ENCODE measurements around the gene IL31RA. TPM values are rescaled to one million over a fixed set of nuclear protein-coding genes. Genes with fewer than 3 reads are reported as not detected.

The IL31RA gene
- total RNA-seq, 1 donor from 2014 or later = 0.17 TPM

- H3K27ac Mint-ChIP-seq = no peak overlapping the region
- no peak for TF ChIP-seq CTCF (IDR thresholded peaks at IDR 0.05; ENCODE audit: unreplicated experiment)
- H3K9me3 Mint-ChIP-seq (ENCODE audit: low read depth) = no peaks in the 10 kb centered on the region
- no peaks in the 10 kb centered on the region for H3K27me3 Mint-ChIP-seq
- no peak overlapping the region for H3K4me3 Mint-ChIP-seq (ENCODE audit: low read depth)
- no peak for DNase-seq (ENCODE audit: low spot score, unreplicated experiment)
- peaks cover 5% of the 10 kb centered on the region for H3K4me1 Mint-ChIP-seq (ENCODE audit: low read depth)
- H3K36me3 Mint-ChIP-seq (ENCODE audit: insufficient read depth) = no peaks in the 10 kb centered on the region
Measured at GRCh38 chr5:55853041-55853670, 2.0 kb downstream of the IL31RA start.

DNA sequence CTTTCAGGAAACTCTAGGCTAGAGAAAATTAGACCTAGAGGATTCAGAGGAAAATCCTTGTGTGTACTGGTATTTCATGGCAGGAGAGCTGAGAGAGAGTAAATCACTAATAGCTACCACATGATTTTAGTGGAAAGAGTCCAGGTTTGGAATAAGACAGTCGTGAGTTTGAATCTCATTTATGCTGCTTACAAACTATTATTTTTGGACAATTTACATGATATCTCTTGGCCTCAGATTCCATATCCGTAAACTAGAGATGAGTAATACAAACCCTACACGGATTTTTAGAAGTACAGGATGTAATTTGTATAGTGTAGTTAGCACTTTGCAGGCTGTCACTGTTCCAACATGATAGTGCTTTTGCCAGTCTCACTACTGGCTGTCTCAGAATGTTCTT, 2.7 kb downstream of the IL31RA start:
- DNase-seq (ENCODE audit: low spot score, unreplicated experiment) = no peak
- TF ChIP-seq CTCF (IDR thresholded peaks at IDR 0.05; ENCODE audit: unreplicated experiment) = no peak
- H3K4me3 Mint-ChIP-seq (ENCODE audit: low read depth) = no peak overlapping the region
- peaks cover 5% of the 10 kb centered on the region for H3K4me1 Mint-ChIP-seq (ENCODE audit: low read depth)
- no peak overlapping the region for H3K27ac Mint-ChIP-seq
- peaks cover 4% of the 10 kb centered on the region for H3K27me3 Mint-ChIP-seq
- H3K9me3 Mint-ChIP-seq (ENCODE audit: low read depth) = no peaks in the 10 kb centered on the region
- H3K36me3 Mint-ChIP-seq (ENCODE audit: insufficient read depth) = no peaks in the 10 kb centered on the region

GRCh38 chr5:55855509-55855908, 4.4 kb downstream of the IL31RA start:
- Mint-ChIP-seq H3K9me3 (ENCODE audit: low read depth) (no peaks in the 10 kb centered on the region), H3K27me3 (peaks cover 6% of the 10 kb centered on the region), H3K36me3 (ENCODE audit: insufficient read depth) (no peaks in the 10 kb centered on the region), H3K4me1 (ENCODE audit: low read depth) (peaks cover 5% of the 10 kb centered on the region), H3K27ac (no peak overlapping the region), H3K4me3 (ENCODE audit: low read depth) (no peak overlapping the region)
- DNase-seq (ENCODE audit: low spot score, unreplicated experiment) = no peak
- no peak for TF ChIP-seq CTCF (IDR thresholded peaks at IDR 0.05; ENCODE audit: unreplicated experiment)

DNA sequence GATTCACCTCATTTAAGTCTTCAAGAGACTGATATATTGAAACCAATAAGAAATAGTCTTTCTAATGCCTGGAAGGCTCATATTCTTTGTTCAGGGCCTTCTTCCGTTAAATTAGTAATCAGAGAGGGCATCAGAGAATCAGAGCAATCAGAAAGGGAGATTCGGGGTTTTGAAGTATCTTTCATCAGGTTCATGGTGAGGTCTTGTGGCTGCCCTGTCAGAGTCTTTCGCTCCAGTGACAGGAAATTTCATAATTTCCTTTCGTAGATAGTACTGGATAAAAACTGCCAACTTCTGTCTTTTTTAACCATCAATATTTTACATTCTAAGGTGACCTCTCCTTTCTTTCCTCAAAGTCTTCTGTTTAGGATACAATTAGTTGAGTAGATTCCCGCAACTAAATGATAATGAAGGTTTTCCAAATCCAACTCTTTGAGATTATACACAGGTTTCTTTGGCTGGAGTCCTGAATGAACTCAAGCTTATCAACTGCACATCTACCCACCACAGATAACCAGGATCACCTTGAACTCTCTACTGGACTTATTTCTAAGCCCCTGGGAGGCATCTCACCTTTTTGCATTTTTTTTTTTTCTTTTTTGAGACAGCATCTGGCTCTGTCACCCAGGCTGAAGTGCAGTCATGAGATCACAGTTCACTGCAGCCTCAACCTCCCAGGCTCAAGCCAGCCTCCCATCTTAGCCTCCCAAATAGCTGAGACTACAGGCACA, 5.5 kb downstream of the IL31RA start:
- H3K4me1 Mint-ChIP-seq (ENCODE audit: low read depth) = peaks cover 1% of the 10 kb centered on the region
- peaks cover 2% of the 10 kb centered on the region for H3K9me3 Mint-ChIP-seq (ENCODE audit: low read depth)
- no peaks in the 10 kb centered on the region for H3K36me3 Mint-ChIP-seq (ENCODE audit: insufficient read depth)
- no peak overlapping the region for H3K4me3 Mint-ChIP-seq (ENCODE audit: low read depth)
- no peak overlapping the region for H3K27ac Mint-ChIP-seq
- H3K27me3 Mint-ChIP-seq = peaks cover 6% of the 10 kb centered on the region
- no peak for DNase-seq (ENCODE audit: low spot score, unreplicated experiment)
- no peak for TF ChIP-seq CTCF (IDR thresholded peaks at IDR 0.05; ENCODE audit: unreplicated experiment)

- Mint-ChIP-seq H3K36me3 (ENCODE audit: insufficient read depth) (no peaks in the 10 kb centered on the region), H3K4me3 (ENCODE audit: low read depth) (no peak overlapping the region), H3K9me3 (ENCODE audit: low read depth) (peaks cover 4% of the 10 kb centered on the region), H3K27me3 (peaks cover 6% of the 10 kb centered on the region), H3K27ac (no peak overlapping the region), H3K4me1 (ENCODE audit: low read depth) (no peaks in the 10 kb centered on the region)
- DNase-seq (ENCODE audit: low spot score, unreplicated experiment) = no peak
- no peak for TF ChIP-seq CTCF (IDR thresholded peaks at IDR 0.05; ENCODE audit: unreplicated experiment)
Measured at GRCh38 chr5:55857247-55857640, 6.1 kb downstream of the IL31RA start.
